Neural crest cell (in vitro differentiated cells): ENCODE data around the gene VN1R5. TPM values are rescaled to one million over a fixed set of nuclear protein-coding genes. Genes with fewer than 3 reads are reported as not detected.

ENCODE experiments used
- DNase-seq: peaks from one replicate; pipeline ENCODE4 v3.0.0; 2021; ENCODE audit warnings: low read depth, mixed read lengths, low spot score
- H3K27ac Mint-ChIP-seq: one replicate; pipeline ENCODE4 v1.8.0; 2021; ENCODE audit warnings: mild to moderate bottlenecking, mixed read lengths; ENCODE audit not compliant: unreplicated experiment
- H3K27me3 Mint-ChIP-seq: 2 replicates; pipeline ENCODE4 v1.8.0; 2021; ENCODE audit warnings: low read depth, mild to moderate bottlenecking, mixed read lengths
- H3K36me3 Mint-ChIP-seq: 2 replicates; pipeline ENCODE4 v1.8.0; 2021; ENCODE audit warnings: low read depth, mild to moderate bottlenecking, mixed read lengths
- H3K4me1 Mint-ChIP-seq: 2 replicates; pipeline ENCODE4 v1.8.0; 2021; ENCODE audit warnings: mixed read lengths
- H3K4me3 Mint-ChIP-seq: one replicate; pipeline ENCODE4 v1.8.0; 2021; ENCODE audit warnings: mild to moderate bottlenecking, mixed read lengths
- H3K9me3 Mint-ChIP-seq: 2 replicates; pipeline ENCODE4 v1.8.0; 2021; ENCODE audit warnings: mixed read lengths
- CTCF ChIP-seq: fragments of 200-600 bp; sonication (generic); conservative IDR thresholded peaks from 2 replicates; pipeline ENCODE4 v1.5.0; 2021; ENCODE audit warnings: antibody characterized with exemption, mild to moderate bottlenecking
- total RNA-seq: library from RNA; stranded (reverse); gene quantifications from 2 replicates; pipeline ENCODE4 v1.2.1, GENCODE V29; 2021

The VN1R5 gene
- total RNA-seq, 1 donor from 2014 or later = not detected

DNA sequence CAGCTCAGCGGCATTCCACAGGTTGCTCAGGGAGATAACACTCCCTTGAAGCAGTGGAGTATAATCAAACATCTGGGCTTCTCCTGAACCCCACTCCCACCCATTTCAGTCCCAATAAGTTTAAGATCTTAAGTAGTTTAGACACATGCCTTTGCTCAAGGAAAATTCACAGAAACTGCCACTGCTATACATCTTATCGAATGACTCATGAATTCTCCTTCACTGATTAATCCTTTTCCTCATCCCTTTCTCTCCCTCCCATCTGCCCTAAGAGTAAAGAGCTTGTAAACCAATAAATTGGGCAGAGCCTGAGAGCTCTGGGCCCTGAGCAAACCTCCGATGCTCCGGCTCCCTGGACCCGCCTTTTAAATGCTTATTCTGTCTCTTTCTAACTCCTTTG, 10.2 kb downstream of the VN1R5 start:
- Mint-ChIP-seq H3K27me3 (peaks cover 2% of the 10 kb centered on the region), H3K4me3 (no peak overlapping the region), H3K9me3 (peaks cover 19% of the 10 kb centered on the region), H3K27ac (no peak overlapping the region), H3K36me3 (peaks cover 7% of the 10 kb centered on the region), H3K4me1 (no peaks in the 10 kb centered on the region)
- DNase-seq = no peak
- TF ChIP-seq CTCF = no peak

DNA sequence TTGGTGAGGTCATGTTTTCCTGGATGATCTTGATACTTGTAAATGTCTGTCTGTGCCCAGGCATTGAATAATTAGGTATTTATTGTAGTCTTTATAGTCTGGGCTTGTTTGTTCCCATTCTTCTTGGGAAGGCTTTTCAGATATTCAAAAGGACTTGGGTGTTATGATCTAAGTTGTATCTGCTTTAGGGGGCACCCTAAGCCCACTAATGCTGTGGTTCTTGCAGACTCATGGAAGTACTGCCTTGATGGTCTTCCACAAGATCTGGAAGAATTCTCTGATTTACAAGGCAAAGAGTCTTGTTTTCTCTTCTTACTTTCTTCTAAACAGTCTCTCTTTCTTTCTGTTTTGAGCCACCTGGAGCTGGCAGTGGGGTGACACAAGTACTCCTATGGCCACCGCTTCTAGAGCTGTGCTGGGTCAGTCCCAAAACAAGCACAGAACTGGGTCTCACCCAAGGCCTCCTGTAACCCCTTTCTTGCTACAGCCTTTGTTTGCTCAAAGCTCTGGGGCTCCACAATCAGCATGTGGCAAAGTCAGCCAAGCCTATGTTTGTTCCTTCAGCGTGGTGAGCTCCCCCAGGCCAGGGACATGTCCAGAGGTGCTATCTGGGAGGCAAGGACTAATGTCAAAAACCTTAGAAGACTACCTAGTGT, 12.6 kb downstream of the VN1R5 start:
- Mint-ChIP-seq H3K36me3 (peaks cover 5% of the 10 kb centered on the region), H3K4me1 (no peaks in the 10 kb centered on the region), H3K4me3 (no peak overlapping the region), H3K27me3 (peaks cover 2% of the 10 kb centered on the region), H3K9me3 (peaks cover 20% of the 10 kb centered on the region), H3K27ac (no peak overlapping the region)
- no peak for DNase-seq
- no peak for TF ChIP-seq CTCF

DNA sequence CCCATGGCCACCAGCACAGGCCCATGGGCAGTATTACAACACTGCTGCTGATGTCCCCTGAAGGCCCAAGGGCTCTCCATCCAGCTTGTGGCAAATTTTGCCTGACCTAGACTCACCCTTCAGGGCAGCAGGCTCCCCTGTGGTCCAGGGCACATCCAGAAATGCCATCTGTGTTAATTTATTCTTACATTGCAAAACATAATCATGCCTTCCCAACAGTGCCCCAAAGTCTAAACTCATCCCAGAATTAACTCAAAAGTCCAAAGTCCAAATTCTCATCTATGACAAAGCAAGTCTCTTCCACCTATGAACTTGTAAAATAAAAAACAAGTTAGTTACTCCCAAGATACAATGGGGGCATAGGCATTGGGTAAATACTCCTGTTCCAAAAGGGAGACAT, 13.3 kb downstream of the VN1R5 start:
- no peaks in the 10 kb centered on the region for H3K4me1 Mint-ChIP-seq
- H3K27ac Mint-ChIP-seq = no peak overlapping the region
- TF ChIP-seq CTCF = no peak
- no peak for DNase-seq
- peaks cover 5% of the 10 kb centered on the region for H3K36me3 Mint-ChIP-seq
- H3K9me3 Mint-ChIP-seq = peaks cover 18% of the 10 kb centered on the region
- H3K27me3 Mint-ChIP-seq = peaks cover 2% of the 10 kb centered on the region
- no peak overlapping the region for H3K4me3 Mint-ChIP-seq

DNA sequence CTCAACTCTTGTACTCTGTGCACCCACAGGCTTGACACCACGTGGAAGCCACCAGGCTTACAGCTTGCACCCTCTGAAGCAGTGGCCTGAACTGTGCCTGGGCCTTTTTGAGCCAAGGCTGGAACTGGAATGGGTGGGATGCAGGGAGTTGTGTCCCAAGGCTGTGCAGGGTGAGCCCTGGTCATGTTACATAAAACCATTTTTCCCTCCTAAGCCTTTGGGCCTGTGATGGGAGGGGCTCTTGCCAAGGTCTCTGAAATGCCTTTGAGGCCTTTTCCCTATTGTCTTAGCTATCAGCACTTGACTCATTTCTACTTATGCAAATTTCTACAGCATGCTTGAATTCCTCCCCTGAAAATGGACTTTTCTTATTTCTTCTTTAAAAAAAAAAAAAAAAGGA, 14.1 kb downstream of the VN1R5 start:
- Mint-ChIP-seq H3K27ac (no peak overlapping the region), H3K4me3 (no peak overlapping the region), H3K27me3 (peaks cover 2% of the 10 kb centered on the region), H3K36me3 (peaks cover 5% of the 10 kb centered on the region), H3K9me3 (peaks cover 17% of the 10 kb centered on the region), H3K4me1 (no peaks in the 10 kb centered on the region)
- no peak for DNase-seq
- TF ChIP-seq CTCF = no peak

DNA sequence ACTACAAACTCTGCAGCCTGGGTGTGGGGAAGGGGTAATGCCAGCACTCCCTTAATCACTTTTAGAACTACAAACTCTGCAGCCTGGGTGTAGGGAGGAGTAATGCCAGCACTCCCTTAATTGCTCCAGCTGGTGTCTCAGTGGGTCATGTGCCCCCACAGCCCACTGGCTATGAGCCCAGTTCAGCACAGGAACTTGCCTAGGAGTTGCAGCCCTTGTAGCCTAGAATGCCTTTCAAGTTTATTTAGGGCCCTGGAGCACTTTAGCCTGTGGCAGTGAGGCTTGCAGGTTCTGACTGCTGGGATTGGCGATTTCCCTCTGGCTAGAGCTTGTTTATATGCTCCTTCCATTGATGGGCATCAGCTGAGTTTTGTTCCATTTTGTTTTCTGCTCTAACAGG, 17.1 kb downstream of the VN1R5 start:
- Mint-ChIP-seq H3K9me3 (peaks cover 16% of the 10 kb centered on the region), H3K36me3 (peaks cover 10% of the 10 kb centered on the region), H3K4me1 (no peaks in the 10 kb centered on the region), H3K27me3 (no peaks in the 10 kb centered on the region), H3K4me3 (no peak overlapping the region), H3K27ac (no peak overlapping the region)
- DNase-seq = no peak
- no peak for TF ChIP-seq CTCF
